H7 (cell line): Measurements from ENCODE around the gene UBE2F. TPM values are rescaled to one million over a fixed set of nuclear protein-coding genes. Genes with fewer than 3 reads are reported as not detected.
"Not testable (repeated sequence)": the region's sequence is repeated elsewhere in the genome, so short reads cannot be mapped to it uniquely, and the experiment has no call there.

Source experiments
- DNase-seq: peaks from one replicate; pipeline ENCODE4 v3.0.0; 2012
- H3K27me3 ChIP-seq: 2 replicates; pipeline ENCODE4 v1.6.0; 2011; ENCODE audit warnings: mild to moderate bottlenecking, low read length; ENCODE audit not compliant: control insufficient read depth, insufficient read depth
- H3K36me3 ChIP-seq: replicated peaks from 2 replicates; pipeline ENCODE4 v1.5.1; 2011; ENCODE audit warnings: low read length; ENCODE audit not compliant: control insufficient read depth, insufficient read depth
- H3K4me3 ChIP-seq: 2 replicates; pipeline ENCODE4 v1.5.1; 2011; ENCODE audit warnings: low read depth, mild to moderate bottlenecking, control low read depth, low read length, moderate library complexity; ENCODE audit not compliant: insufficient read depth
- total RNA-seq: library from RNA; depleted of rRNA; stranded (reverse); fragments of >200 nt; shearing (Covaris generic); gene quantifications from 2 replicates; pipeline ENCODE4 v1.2.3, GENCODE V29; 2014

UBE2F gene
- total RNA-seq, 1 experiment from 2014 or later, result 54.8 TPM

GRCh38 chr2:238045575-238045974 lies 78.8 kb downstream of the UBE2F start:
- Histone ChIP-seq H3K36me3 (peaks cover 6% of the 10 kb centered on the region), H3K27me3 (no peaks in the 10 kb centered on the region)
- DNase-seq, result no peak

GRCh38 chr2:238046725-238047270 lies 80.0 kb downstream of the UBE2F start:
- DNase-seq, result no peak

More at GRCh38 chr2:238045575-238045974, 78.8 kb downstream of the UBE2F start:
- no peak overlapping the region for H3K4me3 ChIP-seq

GRCh38 chr2:238053191-238053776 lies 86.5 kb downstream of the UBE2F start:
- DNase-seq, result no peak
- Histone ChIP-seq H3K27me3 (no peaks in the 10 kb centered on the region), H3K4me3 (no peak overlapping the region), H3K36me3 (no peaks in the 10 kb centered on the region)

More at GRCh38 chr2:238046725-238047270, 80.0 kb downstream of the UBE2F start:
- Histone ChIP-seq H3K4me3 (no peak overlapping the region), H3K36me3 (peaks cover 1% of the 10 kb centered on the region), H3K27me3 (no peaks in the 10 kb centered on the region)

DNA sequence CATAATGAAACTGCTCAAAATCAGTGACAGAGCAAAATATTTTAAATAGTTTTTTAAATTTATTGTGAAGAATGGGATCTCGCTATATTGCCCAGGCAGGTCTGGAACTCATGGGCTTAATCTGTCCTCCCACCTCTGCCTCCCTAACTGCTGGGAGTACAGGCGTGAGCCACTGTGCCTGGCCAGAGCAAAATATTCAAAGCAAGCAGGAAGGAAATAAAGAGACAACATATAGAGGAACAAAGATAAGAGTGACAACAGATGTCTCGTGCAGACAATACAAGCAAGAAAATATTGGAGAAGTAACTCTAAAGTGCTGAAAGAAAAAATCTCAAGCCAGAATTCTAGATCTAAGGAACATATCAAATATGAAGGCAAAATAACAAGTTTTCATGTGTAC lies 89.0 kb downstream of the UBE2F start:
- Histone ChIP-seq H3K27me3 (no peaks in the 10 kb centered on the region), H3K4me3 (no peak overlapping the region), H3K36me3 (no peaks in the 10 kb centered on the region)
- no peak for DNase-seq

DNA sequence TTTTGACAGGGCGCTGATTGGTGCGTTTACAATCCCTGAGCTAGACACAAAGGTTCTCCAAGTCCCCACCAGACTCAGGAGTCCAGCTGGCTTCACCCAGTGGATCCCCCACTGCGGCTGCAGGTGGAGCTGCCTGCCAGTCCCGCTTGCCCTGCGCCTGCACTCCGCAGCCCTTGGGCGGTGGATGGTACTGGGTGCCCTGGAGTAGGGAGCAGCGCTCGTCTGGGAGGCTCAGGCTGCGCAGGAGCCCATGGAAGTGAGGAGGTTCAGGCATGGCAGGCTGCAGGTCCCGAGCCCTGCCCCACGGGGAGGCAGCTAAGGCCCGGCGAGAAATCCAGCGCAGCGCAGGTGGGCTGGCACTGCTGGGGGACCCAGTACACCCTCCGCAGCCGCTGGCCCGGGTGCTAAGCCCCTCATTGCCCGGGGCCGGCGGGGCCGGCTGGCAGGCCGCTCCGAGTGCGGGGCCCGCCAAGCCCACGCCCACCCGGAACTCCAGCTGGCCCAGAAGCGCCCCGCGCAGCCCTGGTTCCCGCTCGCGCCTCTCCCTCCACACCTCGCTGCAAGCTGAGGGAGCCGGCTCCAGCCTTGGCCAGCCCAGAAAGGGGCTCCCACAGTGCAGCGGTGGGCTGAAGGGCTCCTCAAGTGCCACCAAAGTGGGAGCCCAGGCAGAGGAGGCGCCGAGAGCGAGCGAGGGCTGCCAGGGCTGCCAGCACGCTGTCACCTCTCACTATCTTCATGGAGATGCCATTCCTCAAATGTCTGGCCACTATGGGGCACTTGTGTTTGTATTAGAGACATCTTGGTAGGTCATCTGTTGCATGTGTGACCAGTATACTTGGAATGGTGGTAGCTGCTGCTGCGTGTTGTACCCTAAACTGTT lies 91.1 kb downstream of the UBE2F start:
- not testable (repeated sequence) for DNase-seq, H3K4me3 ChIP-seq, H3K27me3 ChIP-seq, H3K36me3 ChIP-seq

DNA sequence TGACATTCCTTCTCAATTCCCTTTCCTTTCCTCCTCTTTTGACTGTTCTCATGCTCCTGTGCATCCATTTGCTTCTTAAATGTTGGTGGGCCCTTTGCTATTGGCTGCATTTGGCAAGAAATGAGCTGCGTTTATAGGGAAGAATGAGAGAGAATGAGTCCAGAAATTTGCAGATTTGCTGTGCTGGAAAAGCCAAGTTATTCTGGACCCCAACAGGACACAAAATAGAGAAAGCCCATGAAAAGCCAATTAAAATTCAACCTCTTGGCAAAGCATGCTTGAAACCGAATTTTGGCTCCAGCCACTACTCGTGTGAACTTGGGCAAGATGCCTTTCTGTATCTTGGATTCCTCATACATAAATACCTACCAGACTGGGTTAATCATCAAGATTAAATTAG lies 92.7 kb downstream of the UBE2F start:
- no peak for DNase-seq
- Histone ChIP-seq H3K27me3 (no peaks in the 10 kb centered on the region), H3K36me3 (peaks cover 4% of the 10 kb centered on the region), H3K4me3 (no peak overlapping the region)

GRCh38 chr2:238060096-238060541 lies 93.3 kb downstream of the UBE2F start:
- no peaks in the 10 kb centered on the region for H3K27me3 ChIP-seq
- no peak for DNase-seq
- H3K36me3 ChIP-seq, result peaks cover 5% of the 10 kb centered on the region
- H3K4me3 ChIP-seq, result peak overlapping the region; percentile 86

GRCh38 chr2:238060542-238061314 lies 93.9 kb downstream of the UBE2F start, which contains the start of gene SCLY:
Gene SCLY, plus strand, starts transcription at chr2:238061001. Its CDS starts 54 bp downstream, at chr2:238061055.
- Histone ChIP-seq H3K36me3 (peaks cover 5% of the 10 kb centered on the region), H3K27me3 (no peaks in the 10 kb centered on the region), H3K4me3 (peak within 1 kb of the TSS; percentile 99)
- peak; percentile 100 for DNase-seq

- Histone ChIP-seq H3K4me3 (peak overlapping the region; percentile 99), H3K27me3 (no peaks in the 10 kb centered on the region), H3K36me3 (peaks cover 6% of the 10 kb centered on the region)
- DNase-seq, result peak; percentile 73
Observed at GRCh38 chr2:238061315-238062202, 94.7 kb downstream of the UBE2F start.

- Histone ChIP-seq H3K27me3 (no peaks in the 10 kb centered on the region), H3K4me3 (no peak overlapping the region), H3K36me3 (peaks cover 15% of the 10 kb centered on the region)
- no peak for DNase-seq
Observed at GRCh38 chr2:238063414-238064189, 96.8 kb downstream of the UBE2F start.

DNA sequence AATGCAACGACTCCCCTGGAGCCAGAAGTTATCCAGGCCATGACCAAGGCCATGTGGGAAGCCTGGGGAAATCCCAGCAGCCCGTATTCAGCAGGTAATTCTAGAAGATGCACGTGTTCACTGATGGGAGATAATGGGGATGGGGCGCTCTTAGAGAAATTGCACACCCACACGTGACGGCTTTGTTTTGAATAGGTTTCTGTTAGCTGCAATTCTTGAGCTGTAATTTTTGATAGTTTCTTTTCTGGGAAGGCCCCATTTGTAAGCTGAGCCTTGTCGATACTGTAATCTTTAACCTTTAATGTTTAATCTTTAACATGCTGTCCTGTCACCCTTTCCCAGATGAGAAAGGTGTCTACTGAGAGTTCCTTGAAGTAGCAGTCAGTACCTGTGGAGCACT lies 97.6 kb downstream of the UBE2F start:
- H3K4me3 ChIP-seq, result no peak overlapping the region
- DNase-seq, result no peak
- H3K27me3 ChIP-seq, result no peaks in the 10 kb centered on the region
- peaks cover 21% of the 10 kb centered on the region for H3K36me3 ChIP-seq

DNA sequence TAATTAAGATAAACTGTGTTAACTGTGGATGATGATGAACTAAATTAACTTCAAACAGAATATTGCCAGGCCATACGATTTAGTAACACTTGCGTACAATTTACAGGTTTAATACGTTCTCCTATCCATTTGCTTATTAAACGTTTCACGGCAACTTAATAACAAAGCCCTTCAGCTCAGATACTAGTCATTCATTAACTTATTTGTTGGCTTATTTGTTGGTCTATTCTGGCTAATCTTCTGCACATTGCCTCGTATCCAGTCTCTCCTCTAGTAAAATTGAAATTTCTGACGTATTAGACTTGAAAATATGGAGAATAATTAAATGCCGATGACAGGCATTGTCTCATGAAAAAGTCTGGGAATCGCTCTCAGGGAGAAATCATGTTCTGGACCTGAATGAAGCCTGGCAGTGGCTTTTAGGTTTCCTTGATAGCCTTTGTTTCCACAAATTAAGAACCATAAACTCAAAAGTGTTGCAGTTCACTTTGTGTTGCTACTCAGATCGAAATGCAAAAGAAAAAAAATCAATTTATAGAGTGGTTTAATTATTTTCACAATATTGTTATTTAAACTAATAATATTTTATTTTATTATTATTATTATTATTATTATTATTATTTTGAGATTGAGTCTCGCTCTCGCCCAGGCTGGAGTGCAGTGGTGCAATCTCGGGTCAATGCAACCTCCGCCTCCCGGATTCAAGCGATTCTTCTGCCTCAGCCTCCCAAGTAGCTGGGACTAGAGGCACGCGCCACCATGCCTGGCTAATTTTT lies 98.4 kb downstream of the UBE2F start:
- H3K27me3 ChIP-seq, result no peaks in the 10 kb centered on the region
- H3K36me3 ChIP-seq, result peaks cover 26% of the 10 kb centered on the region
- H3K4me3 ChIP-seq, result no peak overlapping the region
- DNase-seq, result no peak
